Measurements from ENCODE around the gene SCNM1.

The SCNM1 gene

GRCh38 chr1:151135433-151136385 is 30.2 kb upstream of the SCNM1 start:
- Histone ChIP-seq H3K27ac (ENCODE audit: low read length) (no peak overlapping the region), H3K9ac (ENCODE audit: low read depth, low read length) (no peak overlapping the region), H3K9me3 (ENCODE audit: insufficient read depth, low read depth, low read length) (no peaks in the 10 kb centered on the region), H3K4me3 (ENCODE audit: low read length) (no peak overlapping the region), H3K4me1 (ENCODE audit: insufficient read depth, low read length) (no peaks in the 10 kb centered on the region; the same call in 1 of the 2 replicates), H3K36me3 (ENCODE audit: insufficient read depth, low read depth, low read length) (peaks cover 21% of the 10 kb centered on the region; the same call in 1 of the 2 replicates), H3K27me3 (ENCODE audit: insufficient read depth, low read length) (peaks cover 39% of the 10 kb centered on the region)

DNA sequence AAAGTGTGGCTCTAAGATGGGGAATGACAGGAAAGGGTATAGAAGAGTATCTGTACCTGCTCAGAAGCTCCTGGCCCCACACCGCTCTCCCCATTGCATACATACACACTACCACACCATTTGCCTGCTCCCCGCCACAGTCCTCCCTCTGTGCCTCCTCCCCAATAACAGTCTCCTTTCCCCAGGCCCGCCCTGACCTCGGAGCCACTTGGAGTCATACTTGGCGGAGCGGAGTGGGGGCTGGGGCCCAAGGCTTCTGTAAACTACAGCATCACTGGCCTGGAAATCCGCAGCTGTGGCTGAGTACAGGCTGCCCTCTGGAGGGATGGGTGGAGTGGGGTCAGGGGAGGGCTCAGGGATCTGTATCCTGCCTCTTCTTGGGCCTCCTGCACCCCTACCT is 28.2 kb upstream of the SCNM1 start:
- Histone ChIP-seq H3K27me3 (ENCODE audit: insufficient read depth, low read length) (peaks cover 21% of the 10 kb centered on the region), H3K9me3 (ENCODE audit: insufficient read depth, low read depth, low read length) (no peaks in the 10 kb centered on the region), H3K36me3 (ENCODE audit: insufficient read depth, low read depth, low read length) (peaks cover 21% of the 10 kb centered on the region; the same call in 1 of the 2 replicates), H3K9ac (ENCODE audit: low read depth, low read length) (no peak overlapping the region), H3K27ac (ENCODE audit: low read length) (no peak overlapping the region), H3K4me3 (ENCODE audit: low read length) (no peak overlapping the region), H3K4me1 (ENCODE audit: insufficient read depth, low read length) (no peaks in the 10 kb centered on the region)

- Histone ChIP-seq H3K27me3 (ENCODE audit: insufficient read depth, low read length) (peaks cover 24% of the 10 kb centered on the region), H3K4me3 (ENCODE audit: low read length) (no peak overlapping the region), H3K36me3 (ENCODE audit: insufficient read depth, low read depth, low read length) (no peaks in the 10 kb centered on the region), H3K9ac (ENCODE audit: low read depth, low read length) (no peak overlapping the region), H3K4me1 (ENCODE audit: insufficient read depth, low read length) (peaks cover 28% of the 10 kb centered on the region), H3K27ac (ENCODE audit: low read length) (no peak overlapping the region), H3K9me3 (ENCODE audit: insufficient read depth, low read depth, low read length) (no peaks in the 10 kb centered on the region)
Observed at GRCh38 chr1:151142411-151143056, 23.4 kb upstream of the SCNM1 start.

DNA sequence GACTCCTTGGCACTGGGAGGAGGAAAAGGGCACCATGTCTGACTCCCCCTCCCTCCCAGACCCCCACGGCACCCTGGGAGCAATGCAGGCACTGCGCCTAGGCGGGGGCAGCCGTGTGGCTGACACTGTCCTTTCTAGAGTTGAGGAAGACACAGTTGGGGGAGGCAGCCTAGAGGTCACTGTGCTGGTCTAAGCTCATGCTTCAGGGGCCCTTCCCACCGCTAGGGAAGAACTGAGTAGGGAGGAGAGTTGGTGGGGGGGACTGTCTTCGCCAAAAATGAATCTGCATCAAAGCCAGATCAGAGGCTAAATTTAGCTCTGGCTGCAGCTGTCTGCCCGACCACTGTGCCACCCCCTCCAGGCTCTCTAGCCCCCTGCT is 22.9 kb upstream of the SCNM1 start:
- H3K27me3 ChIP-seq (ENCODE audit: insufficient read depth, low read length): peaks cover 29% of the 10 kb centered on the region
- no peaks in the 10 kb centered on the region for H3K36me3 ChIP-seq (ENCODE audit: insufficient read depth, low read depth, low read length)
- H3K4me3 ChIP-seq (ENCODE audit: low read length): no peak overlapping the region
- H3K9me3 ChIP-seq (ENCODE audit: insufficient read depth, low read depth, low read length): no peaks in the 10 kb centered on the region
- peaks cover 28% of the 10 kb centered on the region for H3K4me1 ChIP-seq (ENCODE audit: insufficient read depth, low read length)
- no peak overlapping the region for H3K9ac ChIP-seq (ENCODE audit: low read depth, low read length)
- no peak overlapping the region for H3K27ac ChIP-seq (ENCODE audit: low read length)

- Histone ChIP-seq H3K27me3 (ENCODE audit: insufficient read depth, low read length) (peaks cover 37% of the 10 kb centered on the region), H3K4me3 (ENCODE audit: low read length) (peak overlapping the region; percentile 90; the same call in 1 of the 2 replicates), H3K9me3 (ENCODE audit: insufficient read depth, low read depth, low read length) (no peaks in the 10 kb centered on the region)
Observed at GRCh38 chr1:151143986-151144385, 22.0 kb upstream of the SCNM1 start.

GRCh38 chr1:151144474-151145303 is 21.3 kb upstream of the SCNM1 start:
- Histone ChIP-seq H3K27me3 (ENCODE audit: insufficient read depth, low read length) (peaks cover 37% of the 10 kb centered on the region), H3K4me1 (ENCODE audit: insufficient read depth, low read length) (peaks cover 28% of the 10 kb centered on the region), H3K9ac (ENCODE audit: low read depth, low read length) (peak overlapping the region; percentile 66; the same call in 1 of the 2 replicates), H3K4me3 (ENCODE audit: low read length) (peak overlapping the region; percentile 90), H3K27ac (ENCODE audit: low read length) (no peak overlapping the region), H3K36me3 (ENCODE audit: insufficient read depth, low read depth, low read length) (no peaks in the 10 kb centered on the region), H3K9me3 (ENCODE audit: insufficient read depth, low read depth, low read length) (no peaks in the 10 kb centered on the region)

More at GRCh38 chr1:151143986-151144385, 22.0 kb upstream of the SCNM1 start:
- peaks cover 28% of the 10 kb centered on the region for H3K4me1 ChIP-seq (ENCODE audit: insufficient read depth, low read length)
- no peak overlapping the region for H3K9ac ChIP-seq (ENCODE audit: low read depth, low read length)
- H3K27ac ChIP-seq (ENCODE audit: low read length): no peak overlapping the region
- no peaks in the 10 kb centered on the region for H3K36me3 ChIP-seq (ENCODE audit: insufficient read depth, low read depth, low read length)

DNA sequence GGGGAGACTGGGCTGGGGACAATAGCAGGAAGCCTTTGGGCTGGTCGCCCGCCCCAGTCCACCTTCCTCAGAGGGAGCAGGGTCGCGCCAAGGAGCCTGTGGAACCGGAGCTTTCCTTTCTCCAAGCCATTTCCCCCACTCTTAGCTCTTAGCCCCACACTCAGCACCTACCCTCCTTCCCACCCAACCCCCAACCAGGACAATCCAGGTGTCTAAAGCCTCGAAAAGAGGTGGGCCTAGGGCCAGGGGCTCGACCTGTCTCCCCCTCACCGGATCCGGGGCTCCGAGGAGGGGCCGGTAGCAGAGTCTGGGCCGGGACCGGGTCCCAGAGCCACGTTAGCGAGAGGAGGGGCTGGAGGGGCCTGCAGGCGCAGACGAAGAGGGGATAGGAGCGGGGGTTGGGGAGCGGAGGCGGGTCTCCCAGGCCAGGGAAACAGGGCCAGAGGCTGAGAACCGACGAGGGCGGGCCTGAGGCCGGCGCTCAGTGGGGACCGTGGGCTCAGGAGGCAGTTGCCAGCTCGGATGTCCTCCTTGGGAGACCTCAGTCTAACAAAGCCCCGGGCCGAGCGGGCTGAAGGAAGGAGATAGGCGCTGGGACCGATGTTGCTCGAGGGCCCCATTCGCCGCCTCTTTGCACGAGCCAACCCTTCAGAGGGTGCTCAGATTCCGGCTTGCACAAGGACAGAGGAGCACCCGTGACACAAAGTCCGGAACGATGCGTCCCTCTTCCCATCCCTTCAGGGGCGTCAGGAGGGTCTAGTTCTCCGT is 20.5 kb upstream of the SCNM1 start:
- H3K27me3 ChIP-seq (ENCODE audit: insufficient read depth, low read length): peaks cover 37% of the 10 kb centered on the region
- peak overlapping the region; percentile 90 for H3K4me3 ChIP-seq (ENCODE audit: low read length)
- peak overlapping the region; percentile 66; the same call in 1 of the 2 replicates for H3K9ac ChIP-seq (ENCODE audit: low read depth, low read length)

DNA sequence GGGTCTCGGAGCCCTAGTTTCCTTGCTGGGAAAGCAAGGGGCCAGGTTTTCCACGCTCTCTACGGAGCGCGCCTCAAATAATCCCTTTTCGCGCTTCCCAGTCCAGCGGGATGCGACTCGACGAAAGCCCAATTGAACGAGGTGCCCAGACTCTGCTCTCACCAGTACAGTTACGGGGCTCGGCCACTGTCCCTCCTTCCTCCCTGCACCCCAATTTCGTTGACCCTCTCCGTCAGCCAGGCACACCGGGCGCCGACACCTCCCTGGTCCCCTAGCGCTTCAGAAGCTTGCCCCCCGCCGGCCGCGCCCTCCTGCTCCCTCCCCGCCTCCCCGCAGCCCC is 19.9 kb upstream of the SCNM1 start:
- Histone ChIP-seq H3K36me3 (ENCODE audit: insufficient read depth, low read depth, low read length) (no peaks in the 10 kb centered on the region), H3K27me3 (ENCODE audit: insufficient read depth, low read length) (peaks cover 37% of the 10 kb centered on the region), H3K9me3 (ENCODE audit: insufficient read depth, low read depth, low read length) (no peaks in the 10 kb centered on the region), H3K4me1 (ENCODE audit: insufficient read depth, low read length) (peaks cover 28% of the 10 kb centered on the region), H3K27ac (ENCODE audit: low read length) (no peak overlapping the region), H3K9ac (ENCODE audit: low read depth, low read length) (peak overlapping the region; percentile 66; the same call in 1 of the 2 replicates), H3K4me3 (ENCODE audit: low read length) (peak overlapping the region; percentile 90)

More for the DNA sequence above, 20.5 kb upstream of the SCNM1 start:
- Histone ChIP-seq H3K27ac (ENCODE audit: low read length) (no peak overlapping the region), H3K9me3 (ENCODE audit: insufficient read depth, low read depth, low read length) (no peaks in the 10 kb centered on the region), H3K4me1 (ENCODE audit: insufficient read depth, low read length) (peaks cover 28% of the 10 kb centered on the region), H3K36me3 (ENCODE audit: insufficient read depth, low read depth, low read length) (no peaks in the 10 kb centered on the region)

- Histone ChIP-seq H3K27ac (ENCODE audit: low read length) (no peak within 1 kb of the TSS), H3K36me3 (ENCODE audit: insufficient read depth, low read depth, low read length) (no peaks in the 10 kb centered on the region), H3K9ac (ENCODE audit: low read depth, low read length) (peak within 1 kb of the TSS; percentile 66; the same call in 1 of the 2 replicates), H3K9me3 (ENCODE audit: insufficient read depth, low read depth, low read length) (no peaks in the 10 kb centered on the region), H3K4me3 (ENCODE audit: low read length) (peak within 1 kb of the TSS; percentile 90), H3K27me3 (ENCODE audit: insufficient read depth, low read length) (peaks cover 37% of the 10 kb centered on the region), H3K4me1 (ENCODE audit: insufficient read depth, low read length) (peaks cover 28% of the 10 kb centered on the region)
Observed at GRCh38 chr1:151146412-151147131, 19.4 kb upstream of the SCNM1 start, which contains the start of gene SEMA6C. TSS of gene SEMA6C (minus strand) at chr1:151146631. CDS start at chr1:151142621, 4,010 bp downstream.

GRCh38 chr1:151147132-151147503 is 18.8 kb upstream of the SCNM1 start:
- Histone ChIP-seq H3K27ac (ENCODE audit: low read length) (no peak overlapping the region), H3K9ac (ENCODE audit: low read depth, low read length) (peak overlapping the region; percentile 36; the same call in 1 of the 2 replicates), H3K4me3 (ENCODE audit: low read length) (peak overlapping the region; percentile 90), H3K4me1 (ENCODE audit: insufficient read depth, low read length) (peaks cover 28% of the 10 kb centered on the region), H3K9me3 (ENCODE audit: insufficient read depth, low read depth, low read length) (no peaks in the 10 kb centered on the region), H3K36me3 (ENCODE audit: insufficient read depth, low read depth, low read length) (no peaks in the 10 kb centered on the region), H3K27me3 (ENCODE audit: insufficient read depth, low read length) (peaks cover 37% of the 10 kb centered on the region)
